ENCODE measurements around the gene N4BP2L2.

The N4BP2L2 gene

DNA sequence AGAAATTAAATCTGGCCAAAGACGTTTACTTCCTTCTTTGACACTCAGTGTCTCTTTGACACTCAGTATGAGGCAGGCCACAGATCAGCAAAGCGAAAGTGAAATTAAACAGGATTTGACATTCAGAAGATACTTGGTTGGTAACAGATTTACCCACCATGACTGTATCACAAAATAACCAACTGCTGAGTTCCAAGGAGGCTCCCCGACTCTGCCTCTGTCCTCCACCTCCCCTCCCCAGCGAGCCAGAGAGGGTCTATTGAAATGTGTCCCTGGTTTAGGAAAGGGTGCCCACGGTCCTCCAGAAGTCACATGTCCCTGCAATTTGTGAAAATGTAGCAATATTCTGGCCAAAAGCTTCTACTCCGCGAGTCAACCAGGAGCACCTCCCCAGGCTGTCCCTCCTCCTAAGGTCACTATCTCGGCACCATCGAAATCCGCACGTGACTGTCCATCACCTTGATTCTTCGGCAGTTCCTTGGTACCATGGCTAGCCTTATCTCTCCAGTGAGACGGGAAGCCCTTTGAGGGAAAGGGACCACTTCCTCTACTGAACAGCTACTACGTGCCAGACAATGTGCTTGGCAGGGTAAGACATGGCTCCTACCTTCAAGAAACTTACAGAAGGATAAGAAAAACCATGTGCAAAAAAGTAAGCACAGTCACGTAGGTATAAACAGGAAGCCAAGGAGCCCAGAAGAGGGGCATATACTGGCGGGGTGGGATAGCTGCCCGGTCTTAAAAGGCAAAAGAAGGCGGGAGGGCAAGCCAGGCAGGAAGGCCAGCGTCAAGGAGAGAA is 112.2 kb downstream of the N4BP2L2 start:
- DNase-seq (ENCODE audit: low spot score) = peak; percentile 41

DNA sequence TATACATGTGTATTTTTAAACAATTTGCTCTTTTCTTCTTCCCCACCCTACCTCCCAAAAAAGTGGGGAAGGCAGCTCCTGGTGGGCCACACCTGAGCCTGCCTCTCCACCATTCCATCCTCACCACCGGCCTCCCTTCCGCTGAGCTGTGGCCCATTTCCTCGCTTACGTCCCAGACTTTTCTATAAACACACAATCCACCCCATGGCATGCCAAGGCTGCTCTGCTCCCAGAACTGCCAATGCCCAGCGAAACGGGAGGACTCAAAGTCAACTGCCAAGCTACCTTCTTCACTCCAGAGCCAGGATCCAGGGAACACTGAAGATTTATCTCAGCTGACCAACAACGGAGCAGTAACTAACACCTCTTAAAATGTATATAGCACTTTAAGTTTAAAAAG is 113.4 kb downstream of the N4BP2L2 start:
- no peak for DNase-seq (ENCODE audit: low spot score)

DNA sequence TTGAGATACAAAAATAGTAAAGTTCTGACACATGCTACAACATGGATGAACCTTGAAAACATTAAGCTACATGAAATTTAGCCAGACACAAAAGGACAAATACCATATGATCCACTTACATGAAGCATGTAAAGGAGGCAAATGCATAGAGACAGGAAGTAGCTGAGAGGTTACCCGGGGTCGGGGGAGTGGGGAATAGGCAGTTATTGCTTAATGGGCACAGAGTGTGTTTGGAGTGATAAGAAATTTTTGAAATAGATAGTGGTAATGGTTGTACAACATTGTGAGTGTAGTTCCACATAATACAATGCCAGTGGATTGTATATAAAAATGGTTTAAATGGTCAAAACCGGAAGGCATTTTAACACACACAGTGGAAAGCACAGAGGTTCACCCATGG is 115.0 kb downstream of the N4BP2L2 start:
- no peak for DNase-seq (ENCODE audit: low spot score)

DNA sequence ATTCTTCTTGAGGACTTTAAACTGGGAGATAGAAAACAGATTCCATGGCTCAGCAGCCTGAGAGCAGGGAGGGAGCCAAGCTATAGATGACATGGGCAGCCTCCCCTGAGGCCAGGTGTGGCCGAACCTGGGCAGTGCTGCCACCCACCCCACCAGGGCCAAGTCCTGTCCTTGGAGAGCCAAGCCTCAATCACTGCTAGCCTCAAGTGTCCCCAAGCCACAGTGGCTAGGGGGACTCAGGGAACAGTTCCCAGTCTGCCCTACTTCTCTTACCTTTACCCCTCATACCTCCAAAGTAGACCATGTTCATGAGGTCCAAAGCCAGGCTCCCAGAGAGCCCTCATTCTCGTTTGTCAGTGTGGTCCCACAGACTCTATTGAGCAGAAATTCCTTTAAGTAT is 118.7 kb downstream of the N4BP2L2 start:
- no peak for DNase-seq (ENCODE audit: low spot score)

DNA sequence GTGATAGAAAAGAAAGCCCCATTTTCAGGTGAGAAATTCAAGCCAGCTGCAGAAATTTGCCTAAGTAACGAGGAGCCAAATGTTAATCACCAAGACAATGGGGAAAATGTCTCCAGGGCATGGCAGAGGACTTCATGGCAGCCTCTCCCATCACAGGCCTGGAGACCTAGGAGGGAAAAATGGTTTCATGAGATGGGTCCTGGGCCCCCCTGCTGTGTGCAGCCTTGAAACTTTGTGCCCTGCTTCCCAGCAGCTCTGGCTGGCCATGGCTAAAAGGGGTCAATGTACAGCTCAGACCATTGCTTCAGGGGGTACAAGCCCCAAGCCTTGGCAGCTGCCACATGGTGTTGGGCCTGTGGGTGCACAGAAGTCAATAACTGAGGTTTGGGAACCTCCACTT is 120.6 kb downstream of the N4BP2L2 start:
- DNase-seq (ENCODE audit: low spot score) = no peak

DNA sequence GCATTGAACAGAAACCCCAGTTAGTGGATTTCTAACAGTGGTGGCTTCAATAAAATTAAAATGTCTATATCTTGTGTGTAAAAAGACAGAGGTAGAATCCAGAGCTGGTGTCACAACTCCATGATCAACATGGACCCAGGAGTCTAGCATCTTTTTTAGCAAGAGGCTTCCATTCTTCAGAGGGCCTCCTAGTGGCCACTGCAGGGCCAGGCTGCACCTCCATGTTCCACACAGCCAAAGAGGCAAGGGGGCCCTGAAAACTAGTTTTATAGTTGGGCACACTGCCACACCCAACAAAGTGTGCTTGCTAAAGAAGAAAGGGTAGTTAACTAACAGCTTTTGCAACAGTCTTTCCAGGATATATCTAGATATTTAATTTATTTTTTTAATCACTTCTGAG is 123.6 kb downstream of the N4BP2L2 start:
- DNase-seq (ENCODE audit: low spot score) = no peak

DNA sequence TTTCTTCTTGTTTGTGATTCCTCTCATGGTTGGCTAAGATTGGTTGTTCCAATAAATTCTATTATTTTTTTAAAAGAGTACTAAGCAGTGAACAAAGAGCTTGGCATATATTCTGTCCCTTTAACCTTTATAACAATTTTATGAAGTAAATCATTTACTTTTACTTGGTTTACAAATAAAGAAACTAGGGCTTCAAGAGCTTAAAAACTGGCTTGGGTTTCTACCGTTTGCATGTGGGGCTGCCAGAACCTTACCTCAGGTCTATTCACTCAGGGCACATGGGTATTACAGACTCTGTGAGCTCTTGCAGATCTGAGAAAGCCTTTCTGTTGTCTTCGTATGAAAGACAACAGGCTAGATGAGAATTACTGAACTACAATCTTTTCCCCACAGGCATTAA is 124.0 kb downstream of the N4BP2L2 start:
- DNase-seq (ENCODE audit: low spot score) = no peak

DNA sequence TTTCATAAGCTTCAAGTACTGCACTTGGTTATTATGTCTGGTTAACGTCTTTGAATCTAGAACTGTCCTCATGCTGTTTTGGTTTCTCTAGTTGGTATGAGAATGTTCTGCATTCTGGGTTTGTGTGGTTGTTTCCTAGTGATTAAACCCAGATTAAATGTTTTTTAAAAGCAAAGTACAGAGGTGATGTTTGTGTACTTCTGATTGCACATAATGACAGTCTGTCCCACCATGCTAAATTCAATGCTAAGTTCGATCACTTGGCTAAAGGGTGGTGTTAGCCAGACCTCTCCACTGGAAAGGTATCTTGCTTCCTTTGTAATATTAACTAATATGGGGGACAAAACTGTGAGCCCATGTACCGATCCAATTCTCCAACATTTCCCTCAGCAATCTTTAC is 125.3 kb downstream of the N4BP2L2 start:
- no peak for DNase-seq (ENCODE audit: low spot score)

DNA sequence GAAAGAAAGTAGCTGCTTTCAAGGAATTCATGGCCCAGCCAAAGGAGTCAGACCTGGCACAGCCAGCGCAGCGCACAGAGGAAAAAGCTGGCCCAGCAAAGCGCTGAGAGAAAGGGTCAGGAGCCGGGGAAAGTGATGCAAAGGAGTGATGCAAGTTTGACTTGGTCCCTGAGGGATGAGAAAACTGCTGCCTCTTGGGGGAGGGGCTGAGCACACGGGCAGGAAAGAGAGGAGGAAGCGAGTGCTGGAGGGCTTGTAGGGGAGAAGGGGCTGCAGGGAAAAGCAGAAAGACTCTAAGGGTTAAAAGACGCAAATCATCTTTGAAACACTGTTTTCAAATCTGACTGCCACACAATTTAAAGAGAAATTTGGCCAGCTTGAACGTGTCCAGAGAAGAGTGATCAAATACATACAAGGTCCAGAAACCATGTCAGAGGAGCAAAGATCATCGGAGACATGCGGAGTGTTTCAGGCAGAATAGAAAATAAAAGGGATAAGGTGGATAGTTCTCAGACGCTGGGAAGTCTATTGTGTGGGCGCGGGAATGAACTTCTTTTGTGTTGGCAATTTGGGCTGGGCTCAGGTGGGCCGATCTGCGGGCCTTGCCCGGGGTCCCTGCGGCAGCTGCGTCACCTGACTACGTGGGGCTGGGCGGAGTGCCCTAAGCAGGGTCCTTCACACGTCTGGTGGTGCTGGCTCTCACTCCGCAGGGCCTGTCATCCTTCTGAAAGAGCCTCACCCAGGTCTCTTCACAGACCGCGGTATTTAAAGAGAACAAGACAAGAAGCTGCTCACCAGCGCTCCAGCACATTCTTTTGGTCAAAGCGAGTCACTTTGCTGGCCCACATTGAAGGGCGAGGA is 128.8 kb downstream of the N4BP2L2 start:
- peak; percentile 57 for DNase-seq (ENCODE audit: low spot score)

DNA sequence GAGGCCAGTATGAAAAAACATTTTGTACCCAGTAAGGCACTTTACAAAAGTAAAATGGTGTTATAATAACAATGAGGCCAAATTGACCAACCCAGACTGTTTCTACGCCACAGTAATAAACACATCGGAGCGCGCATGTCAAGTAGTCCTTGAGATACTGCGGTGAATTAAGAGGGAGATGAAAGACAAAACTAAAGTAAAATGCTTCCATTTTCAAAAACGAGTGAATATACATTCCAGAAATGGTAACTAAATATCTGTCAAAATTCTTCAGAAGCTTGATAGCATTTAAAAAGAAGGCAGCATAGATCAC is 129.6 kb downstream of the N4BP2L2 start:
- no peak for DNase-seq (ENCODE audit: low spot score)

DNA sequence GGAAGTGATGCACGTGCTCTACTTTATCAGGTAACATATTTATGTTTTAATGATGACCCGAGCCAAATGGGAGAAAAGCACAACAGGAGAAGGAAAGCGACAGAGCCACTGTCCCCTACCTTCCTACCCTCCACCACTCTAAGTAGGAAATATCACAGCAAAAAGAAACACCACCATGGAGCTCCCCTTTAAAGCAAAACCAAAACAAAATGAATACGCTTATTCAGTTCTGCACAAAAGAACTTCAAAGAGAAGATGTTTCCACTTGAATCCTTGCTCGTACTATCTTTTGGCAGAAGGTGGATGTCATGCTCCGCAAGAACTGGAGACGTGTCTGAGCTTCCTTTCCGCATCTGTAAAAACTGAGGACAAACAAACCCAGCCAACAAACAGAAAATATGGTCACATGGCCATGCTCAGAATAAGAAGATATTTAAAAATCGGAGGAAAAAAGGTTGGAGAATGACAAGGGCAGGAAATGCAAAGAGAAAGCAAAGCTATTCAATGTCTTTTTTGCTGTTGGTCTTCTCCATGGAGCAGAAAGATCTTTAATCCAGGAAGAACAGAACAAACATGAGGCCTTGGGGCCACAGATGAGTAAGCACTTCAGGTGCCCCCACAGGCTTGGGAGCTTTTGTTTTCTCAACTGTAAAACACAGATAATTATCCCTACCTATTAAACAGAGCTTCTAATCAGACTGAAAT is 130.1 kb downstream of the N4BP2L2 start:
- no peak for DNase-seq (ENCODE audit: low spot score)

DNA sequence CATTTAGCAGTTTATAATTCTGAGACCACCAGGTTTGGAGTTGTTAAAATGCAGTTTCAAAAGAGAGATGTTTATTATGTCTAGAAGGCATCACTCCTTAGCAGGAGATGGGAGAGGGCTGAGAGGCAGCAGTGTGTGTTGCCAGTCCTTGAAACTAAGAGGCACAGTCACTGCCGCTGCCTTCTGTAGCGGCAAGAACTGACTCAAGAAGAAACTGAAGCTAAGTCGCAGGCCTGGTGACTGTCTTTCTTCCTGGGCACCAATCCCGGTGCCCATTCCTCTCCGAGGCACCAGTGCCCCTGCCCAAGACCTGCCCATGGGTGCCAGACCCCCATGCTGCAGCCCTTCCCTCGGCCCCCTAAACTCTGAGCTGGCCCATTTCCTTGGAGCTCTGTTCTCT is 130.7 kb downstream of the N4BP2L2 start:
- DNase-seq (ENCODE audit: low spot score) = no peak

DNA sequence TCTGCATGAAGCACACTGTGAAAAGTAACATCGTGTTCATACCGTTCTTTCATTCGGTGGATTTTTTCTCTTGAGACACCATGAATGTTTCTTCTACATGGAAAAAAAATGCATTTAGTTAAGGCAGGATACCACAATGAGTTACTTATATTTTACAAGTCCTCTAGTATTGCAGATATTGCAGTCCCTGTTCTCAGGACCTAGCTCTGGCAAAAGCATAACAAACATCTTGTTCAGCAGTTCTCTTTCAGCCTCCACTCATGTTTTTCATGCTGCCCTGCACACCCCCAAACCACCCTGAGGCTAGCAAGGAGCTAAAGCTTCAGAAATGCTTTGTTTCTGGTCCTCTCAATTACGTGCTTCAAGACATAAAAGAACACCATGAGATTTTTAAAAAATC is 135.5 kb downstream of the N4BP2L2 start:
- DNase-seq (ENCODE audit: low spot score) = no peak

DNA sequence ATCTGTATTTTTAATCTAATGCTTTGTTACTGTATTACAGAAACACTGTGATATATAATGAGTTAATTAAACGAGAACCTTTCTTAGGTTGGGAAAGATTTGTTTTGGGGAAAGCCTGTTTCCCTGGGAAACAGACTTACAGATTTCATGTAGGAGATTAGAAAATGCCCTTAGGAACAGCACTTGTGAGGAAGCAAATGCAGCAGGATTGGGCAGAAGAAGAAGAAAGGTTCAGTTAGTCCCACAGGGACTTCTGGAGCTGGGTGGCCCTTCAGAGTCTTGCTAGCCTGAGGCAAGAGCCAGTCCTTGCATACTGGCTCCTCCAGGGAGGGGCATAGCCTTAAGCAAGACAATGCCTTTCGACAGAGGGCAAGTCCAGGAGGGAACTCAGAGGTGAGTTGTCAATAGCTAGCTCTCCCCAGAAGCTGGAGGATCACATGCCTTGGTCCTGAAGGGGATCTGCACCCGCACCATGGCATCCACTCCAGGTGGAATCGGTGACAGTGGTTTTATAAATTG is 147.4 kb downstream of the N4BP2L2 start:
- DNase-seq (ENCODE audit: low spot score) = no peak

DNA sequence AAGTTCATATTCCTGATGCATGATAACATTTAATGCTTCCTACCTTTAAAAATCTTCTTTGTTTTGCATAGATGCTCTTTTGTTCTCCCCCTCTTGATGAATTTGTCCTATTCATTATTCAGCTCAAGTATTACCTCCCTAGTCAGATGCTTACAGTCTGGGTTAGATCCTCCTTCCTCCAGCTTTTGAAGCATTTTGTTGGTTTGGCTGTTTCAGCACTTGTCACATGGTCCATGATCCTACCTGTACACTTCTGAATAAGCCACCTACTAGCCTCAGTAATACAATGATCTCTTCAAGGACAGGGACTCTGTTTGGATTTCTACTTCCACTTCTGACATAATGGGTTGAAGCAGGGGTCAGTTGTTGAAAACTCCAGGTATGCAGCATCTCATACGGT is 148.1 kb downstream of the N4BP2L2 start:
- DNase-seq (ENCODE audit: low spot score) = no peak

DNA sequence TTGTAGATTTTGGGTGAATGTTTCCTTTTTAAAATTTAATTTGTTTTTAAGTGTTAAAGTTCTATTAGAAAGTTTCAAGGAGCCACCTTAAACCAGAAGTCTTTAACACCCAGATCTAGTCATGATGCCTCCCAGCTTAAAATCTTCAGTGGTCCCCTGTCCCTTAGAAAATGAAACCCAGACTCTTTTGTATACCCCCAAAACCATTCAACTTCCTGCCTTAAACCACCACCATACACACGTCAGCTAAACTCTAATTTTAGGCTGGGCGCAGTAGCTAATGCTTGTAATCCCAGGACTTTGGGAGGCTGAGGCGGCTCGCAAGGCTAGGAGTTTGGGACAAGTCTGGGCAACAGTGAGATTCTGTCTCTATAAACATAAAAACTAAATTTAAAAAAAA is 148.5 kb downstream of the N4BP2L2 start:
- DNase-seq (ENCODE audit: low spot score) = no peak

DNA sequence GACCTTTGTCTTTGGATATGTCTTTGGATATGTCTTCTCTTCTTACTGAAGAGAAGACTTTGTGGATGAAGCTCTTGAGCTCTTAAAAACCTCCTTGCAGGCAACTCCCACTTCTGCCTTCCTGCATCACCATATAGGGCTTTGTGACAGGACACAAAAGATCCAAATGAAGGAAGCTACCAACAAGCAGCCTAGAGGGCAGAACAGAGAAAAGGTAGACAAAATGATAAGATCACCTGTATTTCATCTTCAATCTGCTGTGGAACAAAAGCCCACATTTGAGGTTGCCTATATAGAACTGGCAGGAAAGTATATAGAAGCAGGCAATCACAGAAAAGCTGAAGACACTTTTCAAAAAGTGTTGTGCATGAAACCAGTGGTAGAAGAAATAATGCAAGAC is 153.2 kb downstream of the N4BP2L2 start:
- DNase-seq (ENCODE audit: low spot score) = no peak

DNA sequence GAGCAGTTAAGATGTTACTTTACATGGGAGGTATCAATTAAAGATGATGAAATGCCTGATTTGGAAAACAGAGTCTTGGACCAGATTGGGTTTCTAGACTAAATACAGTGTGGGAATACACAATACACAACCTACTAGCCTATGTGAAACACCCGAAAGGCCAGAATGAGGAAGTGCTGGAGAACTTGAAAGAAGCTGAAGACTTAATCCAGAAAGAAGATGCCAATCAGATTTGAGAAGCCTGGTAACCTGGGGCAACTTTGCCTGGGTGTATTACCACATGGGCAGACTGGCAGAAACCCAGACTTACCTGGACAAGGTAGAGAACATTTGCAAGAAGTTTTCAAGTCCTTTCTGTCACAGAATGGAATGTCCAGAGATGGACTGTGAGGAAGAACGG is 153.9 kb downstream of the N4BP2L2 start:
- no peak for DNase-seq (ENCODE audit: low spot score)

DNA sequence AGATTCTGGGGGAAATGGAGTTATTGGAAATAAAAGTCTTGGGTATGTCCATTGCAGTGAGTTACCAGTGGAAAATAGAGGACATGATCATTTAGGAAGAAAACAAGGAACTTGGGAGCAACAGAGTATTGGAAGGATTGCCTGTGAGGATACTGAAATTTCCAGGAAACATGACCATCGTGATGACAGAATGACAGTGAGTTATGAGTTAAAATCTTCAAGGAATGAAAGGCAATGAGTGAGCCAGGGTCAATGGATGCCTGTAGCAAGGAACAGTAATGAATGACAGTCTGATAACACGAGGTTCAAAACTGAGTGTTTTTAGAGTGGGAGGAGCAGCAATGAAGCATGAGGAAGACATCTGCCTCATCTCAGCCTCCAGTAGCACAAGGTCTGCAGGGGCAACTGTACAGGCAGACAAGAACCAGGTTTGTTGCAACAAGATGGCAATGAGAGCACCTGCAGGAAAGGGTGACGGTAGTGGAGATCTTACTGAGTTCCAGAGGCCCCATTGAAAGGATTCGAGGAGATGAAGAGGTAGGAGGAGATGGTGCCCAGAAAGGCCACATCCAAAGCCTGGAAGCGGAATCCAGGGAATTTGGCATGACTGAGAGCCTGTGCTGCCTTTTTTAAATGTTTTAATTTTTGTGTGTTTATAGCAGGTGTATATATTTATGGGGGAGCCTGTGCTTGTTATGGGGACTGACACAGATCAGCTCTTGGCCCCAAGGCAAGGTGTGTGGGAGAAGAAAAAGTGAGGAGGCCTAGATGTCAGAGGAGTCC is 154.6 kb downstream of the N4BP2L2 start:
- no peak for DNase-seq (ENCODE audit: low spot score)
